B cell (primary cell): Measurements from ENCODE around the gene SCAI. TPM values are rescaled to one million over a fixed set of nuclear protein-coding genes. Genes with fewer than 3 reads are reported as not detected.

Source experiments
- ATAC-seq: fragments of 200-7000 bp; cut with Tn5 transposase; one replicate; pipeline ENCODE4 v1.10.0; 2021; ENCODE audit warnings: low read depth, mild to moderate bottlenecking, moderate number of reproducible peaks, moderate library complexity
- CTCF ChIA-PET: fragments of 350-600 bp; sonication (Branson Sonifier 250); formaldehyde crosslinking; loops from one replicate; lab custom pipeline; 2021; ENCODE audit warnings: antibody characterized with exemption, inconsistent platforms; lab: Charles Lee
- POLR2A ChIA-PET: fragments of 350-600 bp; sonication (Branson Sonifier 250); formaldehyde crosslinking; loops from one replicate; lab custom pipeline; 2021; ENCODE audit warnings: antibody characterized with exemption; lab: Charles Lee
- DNase-seq: peaks from one replicate; pipeline ENCODE4 v3.0.0; 2013
- H2AFZ ChIP-seq: 2 replicates; pipeline ENCODE4 v1.6.1; 2012; ENCODE audit warnings: mild to moderate bottlenecking, low read depth, low read length; ENCODE audit not compliant: insufficient read depth, poor library complexity, severe bottlenecking
- H3K27ac ChIP-seq, 2 donors: 1 replicate in 1 of 2; 2 replicates in 1 of 2; pipeline ENCODE4 v1.5.1; 2012 to 2013; ENCODE audit warnings: low read length in 2 of 2, mild to moderate bottlenecking in 2 of 2, moderate library complexity in 1 of 2
- H3K27me3 ChIP-seq, 4 experiments: fragments of 200-600 bp in 1 of 4; sonication (generic) in 1 of 4; replicated peaks in 1 of 4; 1 replicate in 2 of 4; 2 replicates in 2 of 4; pipeline versions ENCODE4 v1.6.1 to v1.7.0; 2013 to 2016; ENCODE audit warnings: low read length in 3 of 4, mild to moderate bottlenecking in 2 of 4, mixed read lengths in 1 of 4, moderate library complexity in 1 of 4; ENCODE audit not compliant: insufficient read depth in 4 of 4, control insufficient read depth in 3 of 4; ENCODE audit errors: control extremely low read depth in 1 of 4
- H3K36me3 ChIP-seq, 2 experiments: replicated peaks in 1 of 2; 1 replicate in 1 of 2; 2 replicates in 1 of 2; pipeline versions ENCODE4 v1.6.1 to v1.7.1; 2013; ENCODE audit warnings: low read length in 1 of 2; ENCODE audit not compliant: insufficient read depth in 2 of 2, control insufficient read depth in 1 of 2; ENCODE audit errors: control extremely low read depth in 1 of 2, extremely low read depth in 1 of 2
- H3K4me1 ChIP-seq, 2 donors: fragments of 200-600 bp in 1 of 2; sonication (generic) in 1 of 2; 1 replicate in 1 of 2; 2 replicates in 1 of 2; pipeline versions ENCODE4 v1.5.1 to v1.6.1; 2013 to 2017; ENCODE audit warnings: low read length in 2 of 2; ENCODE audit not compliant: control insufficient read depth in 2 of 2, insufficient read depth in 2 of 2
- H3K4me2 ChIP-seq: replicated peaks from 2 replicates; pipeline ENCODE3; 2012; ENCODE audit warnings: mild to moderate bottlenecking, low read depth, low read length; ENCODE audit not compliant: poor library complexity, severe bottlenecking
- H3K4me3 ChIP-seq, 5 experiments: fragments of 200-600 bp in 1 of 5; sonication (generic) in 1 of 5; 1 replicate in 3 of 5; 2 replicates in 2 of 5; pipeline versions ENCODE4 v1.5.1 to v1.7.0; 2011 to 2016; ENCODE audit warnings: low read length in 4 of 5, mild to moderate bottlenecking in 4 of 5, low read depth in 2 of 5, control low read depth in 1 of 5, moderate library complexity in 1 of 5; ENCODE audit not compliant: insufficient read depth in 1 of 5; ENCODE audit errors: control extremely low read depth in 1 of 5, extremely low read depth in 1 of 5
- H3K79me2 ChIP-seq: fragments of 200-600 bp; sonication (generic); one replicate; pipeline ENCODE4 v1.6.0; 2016; ENCODE audit warnings: low read length; ENCODE audit not compliant: control insufficient read depth, insufficient read depth
- H3K9ac ChIP-seq: fragments of 200-600 bp; sonication (generic); 2 replicates; pipeline ENCODE4 v1.6.1; 2017; ENCODE audit warnings: mild to moderate bottlenecking, low read length, moderate library complexity
- H3K9me3 ChIP-seq, 3 donors: one replicate each; pipeline versions ENCODE4 v1.6.1 to v1.7.1; 2013; ENCODE audit warnings: low read length in 2 of 3; ENCODE audit not compliant: control insufficient read depth in 2 of 3, insufficient read depth in 1 of 3; ENCODE audit errors: control extremely low read depth in 1 of 3
- H4K20me1 ChIP-seq: 2 replicates; pipeline ENCODE4 v1.6.0; 2012; ENCODE audit warnings: mild to moderate bottlenecking, low read length; ENCODE audit not compliant: insufficient read depth, control insufficient read depth, poor library complexity, severe bottlenecking
- H3K27ac Mint-ChIP-seq: one replicate; pipeline ENCODE4 v1.8.0; 2021; ENCODE audit warnings: mixed read lengths
- H3K27me3 Mint-ChIP-seq: one replicate; pipeline ENCODE4 v1.8.0; 2021; ENCODE audit warnings: mixed read lengths
- H3K4me1 Mint-ChIP-seq: one replicate; pipeline ENCODE4 v1.8.0; 2021; ENCODE audit warnings: mixed read lengths
- H3K4me3 Mint-ChIP-seq: one replicate; pipeline ENCODE4 v1.8.0; 2021; ENCODE audit warnings: mixed read lengths
- H3K9me3 Mint-ChIP-seq: one replicate; pipeline ENCODE4 v1.8.0; 2022; ENCODE audit warnings: mixed read lengths; ENCODE audit not compliant: insufficient read depth
- EZH2 ChIP-seq: IDR thresholded peaks from 2 replicates; pipeline ENCODE4 v1.6.1; 2012; ENCODE audit warnings: borderline replicate concordance, low read depth, mild to moderate bottlenecking, moderate library complexity, low read length; ENCODE audit not compliant: insufficient read depth, poor library complexity, severe bottlenecking
- WGBS: methylation state at CpG from one replicate; pipeline ENCODE4 v1.1.5; 2013; ENCODE audit warnings: missing lambda C conversion rate; ENCODE audit not compliant: insufficient coverage; 5-methylcytosine and 5-hydroxymethylcytosine counted together
- intact Hi-C: fragments of 100-400 bp; cut with micrococcal nuclease; formaldehyde crosslinking; loops from one replicate; pipeline ENCODE4 v1.10.0; 2022
- polyA plus RNA-seq: library from polyadenylated mRNA; depleted of rRNA; stranded (reverse); fragments of >200 nt; gene quantifications from 2 replicates; pipeline ENCODE4 v1.2.3, GENCODE V29; 2012
- total RNA-seq, 2 donors: library from RNA; stranded (reverse); fragments of 120-200 nt in 1 of 2; gene quantifications; 1 replicate in 1 of 2; 2 replicates in 1 of 2; pipeline versions ENCODE4 v1.2.3 to v1.2.4, GENCODE V29; 2013 to 2022
- TF ChIP-seq, protein P1 (sequence below): fragments of 200-600 bp; IDR thresholded peaks from one replicate; pipeline ENCODE4 v1.8.0; 2022; ENCODE audit warnings: antibody characterized with exemption, mild to moderate bottlenecking

The SCAI gene
- total and polyA plus RNA-seq, 2 donors (not counting 1 experiment from before 2014, with no cell fraction given) = 3.8 to 19.8 TPM

DNA sequence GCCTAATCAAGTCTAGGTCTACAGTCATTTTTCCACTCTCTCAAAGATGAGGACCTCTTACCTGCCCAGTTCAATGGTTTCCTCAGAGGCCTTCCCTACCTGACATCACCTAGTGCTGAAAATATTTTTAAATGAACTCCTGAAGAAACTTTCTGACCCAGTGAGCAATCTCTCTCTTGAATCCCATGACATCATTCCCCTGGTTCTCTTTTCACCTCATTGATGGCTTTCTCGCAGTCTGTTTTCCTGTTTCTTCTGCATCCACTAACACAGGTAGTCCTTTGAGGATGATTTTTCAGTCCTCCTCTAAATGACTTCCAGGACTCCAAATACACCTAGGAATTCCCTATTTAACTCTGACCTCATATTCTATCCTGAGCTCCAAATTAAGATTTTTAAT is 40.3 kb downstream of the SCAI start:
- DNase-seq (no peak), ATAC-seq (no peak)
- peaks cover 7% of the 10 kb centered on the region for H4K20me1 ChIP-seq
- no peaks in the 10 kb centered on the region for H3K36me3 ChIP-seq
- WGBS = 100% methylated on average over 1 of the region's 1 CpG
- no peaks in the 10 kb centered on the region for H3K27me3 ChIP-seq
- H3K27ac ChIP-seq = no peak overlapping the region
- H3K79me2 ChIP-seq = peaks cover 20% of the 10 kb centered on the region
- H3K4me1 Mint-ChIP-seq = no peaks in the 10 kb centered on the region
- no peak overlapping the region for H3K4me3 ChIP-seq
- no peak overlapping the region for H3K27ac Mint-ChIP-seq
- CTCF ChIA-PET = no interaction called here
- intact Hi-C loops = no loop called here
- POLR2A ChIA-PET = no interaction called here
- TF ChIP-seq EZH2 = no peak
- TF ChIP-seq, protein P1, sequence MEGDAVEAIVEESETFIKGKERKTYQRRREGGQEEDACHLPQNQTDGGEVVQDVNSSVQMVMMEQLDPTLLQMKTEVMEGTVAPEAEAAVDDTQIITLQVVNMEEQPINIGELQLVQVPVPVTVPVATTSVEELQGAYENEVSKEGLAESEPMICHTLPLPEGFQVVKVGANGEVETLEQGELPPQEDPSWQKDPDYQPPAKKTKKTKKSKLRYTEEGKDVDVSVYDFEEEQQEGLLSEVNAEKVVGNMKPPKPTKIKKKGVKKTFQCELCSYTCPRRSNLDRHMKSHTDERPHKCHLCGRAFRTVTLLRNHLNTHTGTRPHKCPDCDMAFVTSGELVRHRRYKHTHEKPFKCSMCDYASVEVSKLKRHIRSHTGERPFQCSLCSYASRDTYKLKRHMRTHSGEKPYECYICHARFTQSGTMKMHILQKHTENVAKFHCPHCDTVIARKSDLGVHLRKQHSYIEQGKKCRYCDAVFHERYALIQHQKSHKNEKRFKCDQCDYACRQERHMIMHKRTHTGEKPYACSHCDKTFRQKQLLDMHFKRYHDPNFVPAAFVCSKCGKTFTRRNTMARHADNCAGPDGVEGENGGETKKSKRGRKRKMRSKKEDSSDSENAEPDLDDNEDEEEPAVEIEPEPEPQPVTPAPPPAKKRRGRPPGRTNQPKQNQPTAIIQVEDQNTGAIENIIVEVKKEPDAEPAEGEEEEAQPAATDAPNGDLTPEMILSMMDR = no peak
- no peak overlapping the region for H3K4me3 Mint-ChIP-seq
- H3K9me3 ChIP-seq = no peaks in the 10 kb centered on the region
- no peaks in the 10 kb centered on the region for H3K27me3 Mint-ChIP-seq
- H3K9ac ChIP-seq = no peak overlapping the region
- H3K4me2 ChIP-seq = no peak overlapping the region
- H3K9me3 Mint-ChIP-seq = no peaks in the 10 kb centered on the region
- no peak overlapping the region for H2AFZ ChIP-seq
- no peaks in the 10 kb centered on the region for H3K4me1 ChIP-seq

DNA sequence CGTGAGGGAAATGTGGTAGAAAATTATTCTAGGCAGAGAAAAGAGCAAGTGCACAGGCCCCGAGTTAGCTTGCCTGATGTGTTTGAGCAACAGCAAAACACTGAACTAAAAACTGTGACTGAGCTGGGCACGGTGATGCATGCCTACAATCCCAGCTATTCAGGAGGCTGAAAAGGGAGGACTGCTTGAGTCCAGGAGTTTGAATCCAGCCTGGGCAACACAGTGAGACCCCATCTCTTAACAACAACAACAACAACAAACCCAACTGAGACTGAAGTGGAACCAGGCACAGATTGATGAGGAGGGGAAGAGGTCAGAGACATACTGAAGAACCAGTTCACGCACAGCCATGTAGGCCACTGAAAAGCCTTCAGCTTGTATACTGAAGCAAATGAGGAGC is 42.5 kb downstream of the SCAI start:
- H3K4me2 ChIP-seq = no peak overlapping the region
- DNase-seq = no peak
- H3K27me3 Mint-ChIP-seq = no peaks in the 10 kb centered on the region
- TF ChIP-seq, protein P1 = no peak
- TF ChIP-seq EZH2 = no peak
- WGBS = 100% methylated on average over 4 of the region's 4 CpGs
- H3K27ac ChIP-seq = no peak overlapping the region
- H3K9me3 ChIP-seq = peaks cover 0 to 5% (median 0%) of the 10 kb centered on the region in 3 donors
- no peak overlapping the region for H3K9ac ChIP-seq
- no peak overlapping the region for H3K4me3 Mint-ChIP-seq
- no peak overlapping the region for H3K27ac Mint-ChIP-seq
- H3K4me3 ChIP-seq = no peak overlapping the region
- POLR2A ChIA-PET = no interaction called here
- no peaks in the 10 kb centered on the region for H3K27me3 ChIP-seq
- intact Hi-C loops = no loop called here
- CTCF ChIA-PET = no interaction called here
- ATAC-seq = no peak
- H3K4me1 ChIP-seq = no peaks in the 10 kb centered on the region
- no peaks in the 10 kb centered on the region for H3K4me1 Mint-ChIP-seq
- H3K79me2 ChIP-seq = peaks cover 21% of the 10 kb centered on the region
- no peak overlapping the region for H2AFZ ChIP-seq
- peaks cover 0 to under 1% of the 10 kb centered on the region in 2 experiments for H3K36me3 ChIP-seq
- no peaks in the 10 kb centered on the region for H3K9me3 Mint-ChIP-seq
- H4K20me1 ChIP-seq = peaks cover 7% of the 10 kb centered on the region
